Mucosa of rectum (tissue), 2 donors: Measurements from ENCODE around the gene GAGE12D.
"Not testable (repeated sequence)": the region's sequence is repeated elsewhere in the genome, so short reads cannot be mapped to it uniquely, and the experiment has no call there.

Source experiments
- H3K27ac ChIP-seq, 2 donors: one replicate each; pipeline ENCODE4 v1.7.0; 2013; ENCODE audit warnings: inconsistent platforms in 2 of 2, low read depth in 2 of 2, low read length in 2 of 2
- H3K27me3 ChIP-seq, 2 donors: one replicate each; pipeline ENCODE4 v1.7.0; 2013; ENCODE audit warnings: low read length in 2 of 2; ENCODE audit not compliant: control insufficient read depth in 2 of 2, insufficient read depth in 2 of 2
- H3K36me3 ChIP-seq, 2 donors: one replicate each; pipeline ENCODE4 v1.7.0; 2013; ENCODE audit warnings: low read length in 2 of 2; ENCODE audit not compliant: control insufficient read depth in 2 of 2, insufficient read depth in 2 of 2
- H3K4me1 ChIP-seq, 2 donors: one replicate each; pipeline ENCODE4 v1.7.0; 2013; ENCODE audit warnings: low read length in 2 of 2, mild to moderate bottlenecking in 1 of 2; ENCODE audit not compliant: control insufficient read depth in 2 of 2, insufficient read depth in 2 of 2
- H3K4me3 ChIP-seq, 2 donors: one replicate each; pipeline ENCODE4 v1.7.0; 2013; ENCODE audit warnings: low read length in 2 of 2
- H3K9ac ChIP-seq, 2 donors: one replicate each; pipeline ENCODE4 v1.7.0; 2013; ENCODE audit warnings: low read length in 2 of 2, low read depth in 1 of 2, mild to moderate bottlenecking in 1 of 2
- H3K9me3 ChIP-seq, 2 donors: one replicate each; pipeline ENCODE4 v1.7.0; 2013; ENCODE audit warnings: low read length in 2 of 2; ENCODE audit not compliant: control insufficient read depth in 2 of 2
- donor health status: healthy.
- donor health status: Normal muscosa, but diverticular disease.

GAGE12D gene, protein sequence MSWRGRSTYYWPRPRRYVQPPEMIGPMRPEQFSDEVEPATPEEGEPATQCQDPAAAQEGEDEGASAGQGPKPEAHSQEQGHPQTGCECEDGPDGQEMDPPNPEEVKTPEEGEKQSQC

DNA sequence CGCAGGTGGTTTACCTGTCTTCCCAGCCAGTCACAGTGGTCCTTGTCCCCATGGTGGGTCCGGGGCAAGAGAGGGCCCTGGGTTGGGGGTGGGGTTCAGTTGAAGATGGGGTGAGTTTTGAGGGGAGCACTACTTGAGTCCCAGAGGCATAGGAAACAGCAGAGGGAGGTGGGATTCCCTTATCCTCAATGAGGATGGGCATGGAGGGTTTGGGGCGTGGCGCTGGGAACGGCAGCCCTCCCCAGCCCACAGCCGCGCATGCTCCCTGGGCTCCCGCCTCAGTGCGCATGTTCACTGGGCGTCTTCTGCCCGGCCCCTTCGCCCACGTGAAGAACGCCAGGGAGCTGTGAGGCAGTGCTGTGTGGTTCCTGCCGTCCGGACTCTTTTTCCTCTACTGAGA is at the start of gene GAGE12D:
Gene GAGE12D, plus strand, starts transcription at position 301 of the 400 bp plus-strand sequence. CDS start 1,155 bp downstream, outside the sequence.
- not testable (repeated sequence) for H3K27ac ChIP-seq, H3K4me3 ChIP-seq, H3K9me3 ChIP-seq, H3K27me3 ChIP-seq, H3K9ac ChIP-seq, H3K36me3 ChIP-seq, H3K4me1 ChIP-seq

DNA sequence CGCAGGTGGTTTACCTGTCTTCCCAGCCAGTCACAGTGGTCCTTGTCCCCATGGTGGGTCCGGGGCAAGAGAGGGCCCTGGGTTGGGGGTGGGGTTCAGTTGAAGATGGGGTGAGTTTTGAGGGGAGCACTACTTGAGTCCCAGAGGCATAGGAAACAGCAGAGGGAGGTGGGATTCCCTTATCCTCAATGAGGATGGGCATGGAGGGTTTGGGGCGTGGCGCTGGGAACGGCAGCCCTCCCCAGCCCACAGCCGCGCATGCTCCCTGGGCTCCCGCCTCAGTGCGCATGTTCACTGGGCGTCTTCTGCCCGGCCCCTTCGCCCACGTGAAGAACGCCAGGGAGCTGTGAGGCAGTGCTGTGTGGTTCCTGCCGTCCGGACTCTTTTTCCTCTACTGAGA is 9.7 kb upstream of the GAGE12D start, which contains the start of gene GAGE12C:
Gene GAGE12C, plus strand, starts transcription at position 301 of the 400 bp plus-strand sequence. CDS start 1,155 bp downstream, outside the sequence.
- not testable (repeated sequence) for H3K9me3 ChIP-seq, H3K36me3 ChIP-seq, H3K27me3 ChIP-seq, H3K4me1 ChIP-seq, H3K9ac ChIP-seq, H3K27ac ChIP-seq, H3K4me3 ChIP-seq

DNA sequence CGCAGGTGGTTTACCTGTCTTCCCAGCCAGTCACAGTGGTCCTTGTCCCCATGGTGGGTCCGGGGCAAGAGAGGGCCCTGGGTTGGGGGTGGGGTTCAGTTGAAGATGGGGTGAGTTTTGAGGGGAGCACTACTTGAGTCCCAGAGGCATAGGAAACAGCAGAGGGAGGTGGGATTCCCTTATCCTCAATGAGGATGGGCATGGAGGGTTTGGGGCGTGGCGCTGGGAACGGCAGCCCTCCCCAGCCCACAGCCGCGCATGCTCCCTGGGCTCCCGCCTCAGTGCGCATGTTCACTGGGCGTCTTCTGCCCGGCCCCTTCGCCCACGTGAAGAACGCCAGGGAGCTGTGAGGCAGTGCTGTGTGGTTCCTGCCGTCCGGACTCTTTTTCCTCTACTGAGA is 9.5 kb downstream of the GAGE12D start, which contains the start of gene GAGE12E:
Gene GAGE12E, plus strand, starts transcription at position 301 of the 400 bp plus-strand sequence. CDS start 1,155 bp downstream, outside the sequence.
- not testable (repeated sequence) for H3K4me1 ChIP-seq, H3K36me3 ChIP-seq, H3K9ac ChIP-seq, H3K9me3 ChIP-seq, H3K27me3 ChIP-seq, H3K27ac ChIP-seq, H3K4me3 ChIP-seq

DNA sequence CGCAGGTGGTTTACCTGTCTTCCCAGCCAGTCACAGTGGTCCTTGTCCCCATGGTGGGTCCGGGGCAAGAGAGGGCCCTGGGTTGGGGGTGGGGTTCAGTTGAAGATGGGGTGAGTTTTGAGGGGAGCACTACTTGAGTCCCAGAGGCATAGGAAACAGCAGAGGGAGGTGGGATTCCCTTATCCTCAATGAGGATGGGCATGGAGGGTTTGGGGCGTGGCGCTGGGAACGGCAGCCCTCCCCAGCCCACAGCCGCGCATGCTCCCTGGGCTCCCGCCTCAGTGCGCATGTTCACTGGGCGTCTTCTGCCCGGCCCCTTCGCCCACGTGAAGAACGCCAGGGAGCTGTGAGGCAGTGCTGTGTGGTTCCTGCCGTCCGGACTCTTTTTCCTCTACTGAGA is 19.0 kb downstream of the GAGE12D start, which contains the start of gene GAGE12F:
Gene GAGE12F, plus strand, starts transcription at position 301 of the 400 bp plus-strand sequence. CDS start 1,155 bp downstream, outside the sequence.
- not testable (repeated sequence) for H3K9ac ChIP-seq, H3K36me3 ChIP-seq, H3K9me3 ChIP-seq, H3K4me3 ChIP-seq, H3K27me3 ChIP-seq, H3K4me1 ChIP-seq, H3K27ac ChIP-seq

DNA sequence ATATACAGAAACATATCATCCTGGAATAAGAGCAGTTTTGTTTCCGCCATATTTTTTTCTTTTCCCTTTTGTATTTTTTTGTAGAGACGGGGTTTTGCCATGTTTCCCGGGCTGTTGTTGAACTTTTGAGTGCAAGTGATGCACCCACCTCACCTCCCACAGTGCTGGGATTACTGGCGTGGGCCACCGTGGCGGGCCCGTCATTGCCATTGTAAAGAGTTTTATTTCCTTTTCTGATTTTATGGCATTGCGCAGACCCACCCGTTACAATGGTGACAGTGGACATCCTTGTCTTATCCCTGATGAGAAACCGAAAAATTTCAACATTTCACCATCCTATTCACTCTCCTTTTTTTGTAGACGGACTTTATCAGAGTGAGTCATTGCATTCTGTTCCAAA is 27.2 kb downstream of the GAGE12D start:
- H3K27ac ChIP-seq, H3K4me1 ChIP-seq, H3K9me3 ChIP-seq, H3K27me3 ChIP-seq, H3K9ac ChIP-seq, H3K36me3 ChIP-seq, H3K4me3 ChIP-seq: not testable (repeated sequence)

DNA sequence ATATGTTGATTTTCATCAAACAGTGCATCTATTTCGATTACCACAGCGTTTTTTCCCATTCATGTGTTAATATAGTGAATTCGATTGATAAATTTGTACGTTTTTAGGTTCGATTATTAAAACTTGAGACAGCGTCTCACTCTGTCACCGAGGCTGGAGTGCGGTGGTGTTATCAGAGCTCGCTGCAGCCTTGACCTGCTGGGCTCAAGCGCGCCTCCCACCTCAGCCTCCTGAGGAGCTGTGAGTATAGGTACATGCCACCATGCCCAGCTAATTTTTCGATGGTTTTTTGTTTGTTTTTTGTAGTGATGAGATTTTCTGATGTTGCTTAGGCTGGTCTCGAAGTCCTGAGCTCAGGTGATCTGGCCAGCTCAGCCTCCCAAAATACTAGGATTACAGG is 27.6 kb downstream of the GAGE12D start:
- not testable (repeated sequence) for H3K36me3 ChIP-seq, H3K9ac ChIP-seq, H3K27me3 ChIP-seq, H3K4me1 ChIP-seq, H3K27ac ChIP-seq, H3K4me3 ChIP-seq, H3K9me3 ChIP-seq

DNA sequence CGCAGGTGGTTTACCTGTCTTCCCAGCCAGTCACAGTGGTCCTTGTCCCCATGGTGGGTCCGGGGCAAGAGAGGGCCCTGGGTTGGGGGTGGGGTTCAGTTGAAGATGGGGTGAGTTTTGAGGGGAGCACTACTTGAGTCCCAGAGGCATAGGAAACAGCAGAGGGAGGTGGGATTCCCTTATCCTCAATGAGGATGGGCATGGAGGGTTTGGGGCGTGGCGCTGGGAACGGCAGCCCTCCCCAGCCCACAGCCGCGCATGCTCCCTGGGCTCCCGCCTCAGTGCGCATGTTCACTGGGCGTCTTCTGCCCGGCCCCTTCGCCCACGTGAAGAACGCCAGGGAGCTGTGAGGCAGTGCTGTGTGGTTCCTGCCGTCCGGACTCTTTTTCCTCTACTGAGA is 28.6 kb downstream of the GAGE12D start, which contains the start of gene GAGE12G:
Gene GAGE12G, plus strand, starts transcription at position 301 of the 400 bp plus-strand sequence. CDS start 1,155 bp downstream, outside the sequence.
- H3K27ac ChIP-seq = not testable (repeated sequence)

DNA sequence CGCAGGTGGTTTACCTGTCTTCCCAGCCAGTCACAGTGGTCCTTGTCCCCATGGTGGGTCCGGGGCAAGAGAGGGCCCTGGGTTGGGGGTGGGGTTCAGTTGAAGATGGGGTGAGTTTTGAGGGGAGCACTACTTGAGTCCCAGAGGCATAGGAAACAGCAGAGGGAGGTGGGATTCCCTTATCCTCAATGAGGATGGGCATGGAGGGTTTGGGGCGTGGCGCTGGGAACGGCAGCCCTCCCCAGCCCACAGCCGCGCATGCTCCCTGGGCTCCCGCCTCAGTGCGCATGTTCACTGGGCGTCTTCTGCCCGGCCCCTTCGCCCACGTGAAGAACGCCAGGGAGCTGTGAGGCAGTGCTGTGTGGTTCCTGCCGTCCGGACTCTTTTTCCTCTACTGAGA is 38.1 kb downstream of the GAGE12D start, which contains the start of gene GAGE12H:
Gene GAGE12H, plus strand, starts transcription at position 301 of the 400 bp plus-strand sequence. CDS start 1,155 bp downstream, outside the sequence.
- not testable (repeated sequence) for H3K9ac ChIP-seq, H3K4me1 ChIP-seq, H3K9me3 ChIP-seq, H3K27me3 ChIP-seq, H3K36me3 ChIP-seq, H3K27ac ChIP-seq, H3K4me3 ChIP-seq

More for the DNA sequence above, 28.6 kb downstream of the GAGE12D start, which contains the start of gene GAGE12G:
- H3K27me3 ChIP-seq, H3K9me3 ChIP-seq, H3K9ac ChIP-seq, H3K36me3 ChIP-seq, H3K4me1 ChIP-seq, H3K4me3 ChIP-seq: not testable (repeated sequence)

DNA sequence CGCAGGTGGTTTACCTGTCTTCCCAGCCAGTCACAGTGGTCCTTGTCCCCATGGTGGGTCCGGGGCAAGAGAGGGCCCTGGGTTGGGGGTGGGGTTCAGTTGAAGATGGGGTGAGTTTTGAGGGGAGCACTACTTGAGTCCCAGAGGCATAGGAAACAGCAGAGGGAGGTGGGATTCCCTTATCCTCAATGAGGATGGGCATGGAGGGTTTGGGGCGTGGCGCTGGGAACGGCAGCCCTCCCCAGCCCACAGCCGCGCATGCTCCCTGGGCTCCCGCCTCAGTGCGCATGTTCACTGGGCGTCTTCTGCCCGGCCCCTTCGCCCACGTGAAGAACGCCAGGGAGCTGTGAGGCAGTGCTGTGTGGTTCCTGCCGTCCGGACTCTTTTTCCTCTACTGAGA is 47.7 kb downstream of the GAGE12D start, which contains the start of gene GAGE2A:
Gene GAGE2A, plus strand, starts transcription at position 301 of the 400 bp plus-strand sequence. CDS start 1,155 bp downstream, outside the sequence.
- not testable (repeated sequence) for H3K9ac ChIP-seq, H3K36me3 ChIP-seq, H3K27ac ChIP-seq, H3K4me3 ChIP-seq, H3K4me1 ChIP-seq, H3K9me3 ChIP-seq, H3K27me3 ChIP-seq

DNA sequence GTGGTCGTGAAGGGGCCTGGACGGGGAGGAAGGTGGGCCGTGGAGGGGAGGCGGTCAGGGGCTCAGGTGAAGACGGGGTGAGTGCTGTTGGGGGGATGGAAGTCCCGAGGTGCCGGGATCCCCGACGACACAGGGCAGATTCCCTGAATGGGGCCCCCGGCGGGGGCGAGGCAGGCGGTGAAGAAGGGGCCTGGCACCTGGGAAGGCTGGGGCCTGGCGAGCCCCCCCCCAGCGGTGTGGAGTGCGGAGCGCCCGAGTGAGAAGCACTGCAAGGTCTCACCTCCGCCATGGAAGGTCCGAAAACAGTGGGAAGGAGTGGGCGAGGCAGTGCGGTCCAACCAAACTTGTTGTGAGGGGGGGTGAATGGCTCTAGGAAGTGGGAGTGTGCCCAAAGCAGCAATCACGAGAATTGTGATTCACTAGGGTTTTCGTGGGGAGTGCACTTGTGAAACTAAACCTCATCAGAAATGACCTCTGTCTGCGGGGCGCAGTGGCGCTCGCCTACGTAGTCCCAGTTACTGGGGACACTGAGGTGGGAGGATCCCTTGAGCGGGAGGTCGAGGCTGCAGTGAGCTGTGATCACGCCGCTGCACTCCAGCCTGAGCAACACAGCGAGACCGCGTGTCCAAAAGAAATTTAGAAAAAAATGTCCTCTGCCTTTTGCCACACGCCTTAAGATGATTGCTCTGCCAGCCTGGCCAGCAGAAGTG is 48.4 kb downstream of the GAGE12D start:
- not testable (repeated sequence) for H3K4me3 ChIP-seq, H3K9ac ChIP-seq, H3K4me1 ChIP-seq, H3K36me3 ChIP-seq, H3K9me3 ChIP-seq, H3K27me3 ChIP-seq, H3K27ac ChIP-seq
